DMS 273 (cell line): Measurements from ENCODE around the gene NEGR1.
A peak's percentile ranks its signal among the peaks of the same experiment; 100 is the strongest.

ENCODE experiments used
- DNase-seq: peaks from one replicate; lab custom pipeline; 2025; ENCODE audit not compliant: unreplicated experiment; lab: John Stamatoyannopoulos, UW

The NEGR1 gene

GRCh38 chr1:71413441-71414175 lies 868.7 kb downstream of the NEGR1 start:
- DNase-seq: no peak

GRCh38 chr1:71400050-71400449 lies 882.3 kb downstream of the NEGR1 start:
- no peak for DNase-seq

GRCh38 chr1:71399594-71399993 lies 882.7 kb downstream of the NEGR1 start:
- no peak for DNase-seq

GRCh38 chr1:71393301-71393700 lies 889.0 kb downstream of the NEGR1 start:
- no peak for DNase-seq

- no peak for DNase-seq
Measured at GRCh38 chr1:71390518-71390917, 891.8 kb downstream of the NEGR1 start.

- no peak for DNase-seq
Measured at GRCh38 chr1:71377886-71378285, 904.5 kb downstream of the NEGR1 start.

- DNase-seq: no peak
Measured at GRCh38 chr1:71372496-71372895, 909.8 kb downstream of the NEGR1 start.

- no peak for DNase-seq
Measured at GRCh38 chr1:71371581-71371980, 910.8 kb downstream of the NEGR1 start.

- no peak for DNase-seq
Measured at GRCh38 chr1:71364236-71364635, 918.1 kb downstream of the NEGR1 start.

- DNase-seq: no peak
Measured at GRCh38 chr1:71362691-71363090, 919.6 kb downstream of the NEGR1 start.

- DNase-seq: no peak
Measured at GRCh38 chr1:71362076-71362475, 920.3 kb downstream of the NEGR1 start.

- no peak for DNase-seq
Measured at GRCh38 chr1:71357708-71358107, 924.6 kb downstream of the NEGR1 start.

GRCh38 chr1:71351438-71351837 lies 930.9 kb downstream of the NEGR1 start:
- peak; percentile 31 for DNase-seq

- DNase-seq: peak; percentile 8
Measured at GRCh38 chr1:71350805-71351204, 931.5 kb downstream of the NEGR1 start.

GRCh38 chr1:71350330-71350729 lies 932.0 kb downstream of the NEGR1 start:
- no peak for DNase-seq
